ENCODE data around the gene RHBDL2.
A peak's percentile ranks its signal among the peaks of the same experiment; 100 is the strongest.

Gene RHBDL2

GRCh38 chr1:38872401-38873026 is 69.1 kb downstream of the RHBDL2 start:
- no peak for TF ChIP-seq ARNT (IDR thresholded peaks at IDR 0.05)
- TF ChIP-seq L3MBTL2 (conservative IDR thresholded peaks at IDR 0.05) = peak; percentile 74
- TF ChIP-seq HDGF (IDR thresholded peaks at IDR 0.05; ENCODE audit: borderline replicate concordance) = no peak
- no peak for TF ChIP-seq SUZ12 (IDR thresholded peaks at IDR 0.05)
- no peak for TF ChIP-seq SP1 (IDR thresholded peaks at IDR 0.05)
- TF ChIP-seq BHLHE40 (IDR thresholded peaks at IDR 0.05; ENCODE audit: borderline replicate concordance) = no peak
- no peak for TF ChIP-seq CTBP1 (IDR thresholded peaks at IDR 0.05; ENCODE audit: borderline replicate concordance)
- TF ChIP-seq FOXM1 (IDR thresholded peaks at IDR 0.05; ENCODE audit: borderline replicate concordance) = no peak
- ChIA-PET POLR2A (interaction anchor here (0.7 to 2.4 kb wide), 5 partner anchors 10 to 784 kb away, joined by 3 to 11 read pairs (median 4); partner anchors contain the start of genes NDUFS5 and RRAGC), CTCF (no interaction called here)
- peak; percentile 26 for DNase-seq (ENCODE audit: extremely low spot score)

GRCh38 chr1:38870996-38871395 is 70.6 kb downstream of the RHBDL2 start:
- POLR2A ChIA-PET = no interaction called here
- DNase-seq (ENCODE audit: extremely low spot score) = no peak
- TF ChIP-seq SUZ12 (IDR thresholded peaks at IDR 0.05) (no peak), ARNT (IDR thresholded peaks at IDR 0.05) (no peak), CTBP1 (IDR thresholded peaks at IDR 0.05; ENCODE audit: borderline replicate concordance) (no peak), PKNOX1 (IDR thresholded peaks at IDR 0.05) (no peak), FOXM1 (IDR thresholded peaks at IDR 0.05; ENCODE audit: borderline replicate concordance) (no peak), L3MBTL2 (conservative IDR thresholded peaks at IDR 0.05) (no peak), SP1 (IDR thresholded peaks at IDR 0.05) (no peak), BHLHE40 (IDR thresholded peaks at IDR 0.05; ENCODE audit: borderline replicate concordance) (no peak), ZNF384 (IDR thresholded peaks at IDR 0.05) (no peak), TARDBP (IDR thresholded peaks at IDR 0.05) (no peak), ELF4 (IDR thresholded peaks at IDR 0.05) (no peak), FOXK2 (IDR thresholded peaks at IDR 0.05) (no peak), FOXA1 (IDR thresholded peaks at IDR 0.05) (no peak), LEF1 (IDR thresholded peaks at IDR 0.05; ENCODE audit: borderline replicate concordance) (no peak), NFRKB (IDR thresholded peaks at IDR 0.05) (no peak)
- CTCF ChIA-PET = no interaction called here

DNA sequence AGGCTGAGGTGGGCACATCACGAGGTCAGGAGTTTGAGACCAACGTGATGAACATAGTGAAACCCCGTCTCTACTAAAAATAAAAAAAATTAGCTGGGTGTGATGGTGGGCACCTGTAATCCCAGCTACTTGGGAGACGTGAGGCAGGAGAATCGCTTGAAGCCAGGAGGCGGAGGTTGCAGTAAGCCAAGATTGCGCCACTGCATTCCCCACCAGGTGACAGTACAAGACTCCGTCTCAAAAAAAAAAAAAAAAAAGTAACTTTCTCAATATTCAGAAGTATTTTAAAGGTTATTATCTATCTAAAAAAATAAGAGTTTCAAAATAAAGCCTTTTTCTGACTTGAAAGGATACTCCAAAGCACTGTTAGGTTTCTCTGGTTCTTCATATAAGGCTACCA is 74.4 kb downstream of the RHBDL2 start:
- CTCF ChIA-PET = no interaction called here
- no peak for DNase-seq (ENCODE audit: extremely low spot score)
- no peak for TF ChIP-seq FOXK2 (IDR thresholded peaks at IDR 0.05)
- POLR2A ChIA-PET = no interaction called here

DNA sequence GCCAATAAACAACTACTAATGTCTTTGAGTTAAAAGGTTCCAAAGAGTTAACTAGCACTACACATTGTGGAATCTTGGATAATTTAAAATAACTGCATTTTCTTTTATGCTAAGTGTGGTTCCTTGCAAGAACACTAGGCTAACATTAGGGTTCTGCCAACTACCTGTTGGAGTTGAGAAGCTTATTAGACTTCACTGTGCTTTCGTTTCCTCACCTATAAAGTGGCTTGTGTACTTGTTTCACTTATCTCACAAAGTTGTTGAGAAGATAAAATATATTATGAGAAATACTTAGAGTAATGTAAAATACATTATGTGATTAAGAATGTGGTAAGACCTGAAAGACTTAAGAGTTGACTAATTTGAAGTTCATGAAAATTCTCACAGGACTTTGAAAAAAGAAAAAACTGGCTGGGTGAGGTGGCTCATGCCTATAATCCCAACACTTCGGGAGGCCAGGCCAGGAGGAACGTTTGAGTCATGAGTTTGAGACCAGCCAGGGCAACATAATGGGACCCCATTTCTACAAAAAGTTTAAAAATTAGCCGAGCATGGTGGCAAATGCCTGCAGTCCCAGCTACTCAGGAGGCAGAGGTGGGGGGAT is 76.4 kb downstream of the RHBDL2 start:
- no peak for TF ChIP-seq ARNT (IDR thresholded peaks at IDR 0.05)
- TF ChIP-seq ELF4 (IDR thresholded peaks at IDR 0.05) = no peak
- TF ChIP-seq SUZ12 (IDR thresholded peaks at IDR 0.05) = no peak
- no peak for TF ChIP-seq FOXM1 (IDR thresholded peaks at IDR 0.05; ENCODE audit: borderline replicate concordance)
- no peak for TF ChIP-seq HDGF (IDR thresholded peaks at IDR 0.05; ENCODE audit: borderline replicate concordance)
- TF ChIP-seq LEF1 (IDR thresholded peaks at IDR 0.05; ENCODE audit: borderline replicate concordance) = no peak
- ChIA-PET POLR2A (no interaction called here), CTCF (no interaction called here)
- no peak for DNase-seq (ENCODE audit: extremely low spot score)

- DNase-seq (ENCODE audit: extremely low spot score) = no peak
- no peak for TF ChIP-seq ELF4 (IDR thresholded peaks at IDR 0.05)
- TF ChIP-seq FOXA1 (IDR thresholded peaks at IDR 0.05) = no peak
- TF ChIP-seq CTBP1 (IDR thresholded peaks at IDR 0.05; ENCODE audit: borderline replicate concordance) = no peak
- no peak for TF ChIP-seq ARNT (IDR thresholded peaks at IDR 0.05)
- ChIA-PET CTCF (no interaction called here), POLR2A (no interaction called here)
Measured at GRCh38 chr1:38860454-38860795, 81.2 kb downstream of the RHBDL2 start.

DNA sequence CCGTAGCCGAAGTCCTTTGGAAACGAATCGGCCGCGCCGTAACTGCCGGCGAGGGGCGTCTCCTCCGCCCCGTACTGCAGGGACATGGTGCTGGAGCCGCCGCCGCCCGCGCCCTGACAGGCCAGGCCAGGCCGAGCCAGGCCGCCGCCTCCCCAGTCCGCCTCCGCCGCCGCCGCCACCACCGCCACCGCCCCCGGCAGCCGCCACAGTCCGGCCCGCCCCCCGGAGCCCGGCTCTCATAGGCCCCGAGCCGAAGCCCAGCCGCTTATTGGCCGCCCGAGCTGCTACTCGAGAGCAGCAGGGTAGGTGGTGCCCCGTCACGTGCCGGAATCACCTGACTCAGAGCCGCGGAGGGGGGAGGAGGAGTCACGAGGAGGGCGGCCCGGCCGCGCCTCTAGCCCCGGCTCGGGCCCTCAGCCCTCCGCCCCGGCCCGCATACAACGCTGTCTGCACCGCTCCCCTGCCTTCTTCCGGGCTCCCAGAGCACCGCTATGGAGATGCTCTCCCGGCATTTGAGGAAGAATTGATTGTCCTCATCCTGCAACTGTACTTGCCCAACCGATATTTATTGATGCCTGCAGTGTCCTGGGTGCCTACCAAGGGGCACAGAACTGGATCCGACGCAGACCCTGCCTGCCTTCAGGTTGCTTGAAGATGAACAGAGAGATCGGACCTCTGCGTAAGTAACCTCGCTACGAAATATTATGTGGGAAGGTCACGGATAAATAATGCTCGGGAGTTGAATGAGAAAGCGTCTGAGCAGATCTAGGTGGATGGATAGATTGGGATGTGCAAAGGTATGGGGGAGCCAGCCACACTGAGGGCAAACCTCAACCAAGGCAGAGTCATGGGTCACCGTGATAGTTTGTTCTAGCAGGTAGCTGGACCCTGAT is 81.8 kb downstream of the RHBDL2 start, which contains the start of gene RRAGC:
Gene RRAGC (minus strand): TSS at position 212 of the 893 bp plus-strand sequence. CDS start 126 bp downstream, at position 86.
- peak; percentile 99 for DNase-seq (ENCODE audit: extremely low spot score)
- ChIA-PET CTCF (interaction anchor here (0.6 kb wide), 1 partner anchor 23 kb away, joined by 3 read pairs; no protein-coding TSS in a partner anchor), POLR2A (interaction anchor here (0.7 to 1.3 kb wide), 3 partner anchors 13 to 166 kb away, joined by 4 to 6 read pairs (median 4); partner anchors contain the start of genes MYCBP and NDUFS5)
- TF ChIP-seq FOXM1 (IDR thresholded peaks at IDR 0.05; ENCODE audit: borderline replicate concordance) (no peak; the same call in 1 of the 2 replicates), ELF4 (IDR thresholded peaks at IDR 0.05) (peak; percentile 18; the same call in 1 of the 2 replicates), ARNT (IDR thresholded peaks at IDR 0.05) (no peak), SUZ12 (IDR thresholded peaks at IDR 0.05) (no peak), L3MBTL2 (conservative IDR thresholded peaks at IDR 0.05) (peak; percentile 48), NFRKB (IDR thresholded peaks at IDR 0.05) (no peak), FOXA1 (IDR thresholded peaks at IDR 0.05) (no peak), PKNOX1 (IDR thresholded peaks at IDR 0.05) (peak; percentile 98), SP1 (IDR thresholded peaks at IDR 0.05) (no peak), FOXK2 (IDR thresholded peaks at IDR 0.05) (no peak)
